ENCODE measurements around the gene COLQ. TPM values are rescaled to one million over a fixed set of nuclear protein-coding genes. Genes with fewer than 3 reads are reported as not detected.

COLQ gene
- total RNA-seq, 2 donors from 2014 or later: 6.4 to 23.8 TPM

- DNase-seq (no peak), ATAC-seq (no peak)
- intact Hi-C loops (cut with DNase I): loop anchor here (1.0 to 10.0 kb wide), 3 partner anchors 136 to 202 kb away; partner anchors contain the start of gene CAPN7 (in 1 of the 2)
These were observed 116.7 kb downstream of the COLQ start for GRCh38 chr3:15404767-15405166.

GRCh38 chr3:15403965-15404364 lies 117.5 kb downstream of the COLQ start:
- ATAC-seq (no peak), DNase-seq (no peak)
- intact Hi-C loops (cut with DNase I): loop anchor here in 1 of 2 donors (10.0 kb wide), 1 partner anchor 199 kb away; the partner anchor contains the start of gene CAPN7

- ATAC-seq: no peak
These were observed 118.0 kb downstream of the COLQ start for GRCh38 chr3:15403495-15403894.

GRCh38 chr3:15401936-15402335 lies 119.6 kb downstream of the COLQ start:
- no peak for DNase-seq
- intact Hi-C loops (cut with DNase I): loop anchor here in 1 of 2 donors (10.0 kb wide), 1 partner anchor 197 kb away; the partner anchor contains the start of gene CAPN7

More at GRCh38 chr3:15403495-15403894, 118.0 kb downstream of the COLQ start:
- DNase-seq: no peak
- intact Hi-C loops (cut with DNase I): loop anchor here in 1 of 2 donors (10.0 kb wide), 1 partner anchor 199 kb away; the partner anchor contains the start of gene CAPN7

More at GRCh38 chr3:15401936-15402335, 119.6 kb downstream of the COLQ start:
- no peak for ATAC-seq

Small RNAs within 50 kb of the gene (microRNA-seq; reads per million reads assigned to microRNA genes)
- gene MIR4270: 0 reads per million in 2 donors

Other genes starting within 250 kb of the COLQ start
- 10 to 100 TPM; 21.7 to 24.8 TPM for gene SH3BP5, start 189.1 kb downstream of the COLQ start, total RNA-seq
- gene METTL6, start 94.2 kb downstream of the COLQ start, total RNA-seq: 10 to 100 TPM; 10.3 to 10.8 TPM
- 10 to 100 TPM in 1 of 2 donors, 1 to 10 TPM in 1; 8.2 to 12.0 TPM for gene EAF1, start 94.1 kb downstream of the COLQ start, total RNA-seq
- 10 to 100 TPM; 11.0 to 13.2 TPM for gene HACL1, start 79.9 kb upstream of the COLQ start, total RNA-seq
- 10 to 100 TPM; 11.4 to 16.0 TPM for gene BTD, start 80.0 kb upstream of the COLQ start, total RNA-seq